ENCODE data around the gene NAPG.
"Not testable (repeated sequence)": the region's sequence is repeated elsewhere in the genome, so short reads cannot be mapped to it uniquely, and the experiment has no call there.

Gene NAPG

GRCh38 chr18:10530852-10531251 is 5.0 kb downstream of the NAPG start:
- no peak for TF ChIP-seq EZH2 (IDR thresholded peaks at IDR 0.05; ENCODE audit: borderline replicate concordance, low read depth, low read length, severe bottlenecking)
- TF ChIP-seq, protein P1, sequence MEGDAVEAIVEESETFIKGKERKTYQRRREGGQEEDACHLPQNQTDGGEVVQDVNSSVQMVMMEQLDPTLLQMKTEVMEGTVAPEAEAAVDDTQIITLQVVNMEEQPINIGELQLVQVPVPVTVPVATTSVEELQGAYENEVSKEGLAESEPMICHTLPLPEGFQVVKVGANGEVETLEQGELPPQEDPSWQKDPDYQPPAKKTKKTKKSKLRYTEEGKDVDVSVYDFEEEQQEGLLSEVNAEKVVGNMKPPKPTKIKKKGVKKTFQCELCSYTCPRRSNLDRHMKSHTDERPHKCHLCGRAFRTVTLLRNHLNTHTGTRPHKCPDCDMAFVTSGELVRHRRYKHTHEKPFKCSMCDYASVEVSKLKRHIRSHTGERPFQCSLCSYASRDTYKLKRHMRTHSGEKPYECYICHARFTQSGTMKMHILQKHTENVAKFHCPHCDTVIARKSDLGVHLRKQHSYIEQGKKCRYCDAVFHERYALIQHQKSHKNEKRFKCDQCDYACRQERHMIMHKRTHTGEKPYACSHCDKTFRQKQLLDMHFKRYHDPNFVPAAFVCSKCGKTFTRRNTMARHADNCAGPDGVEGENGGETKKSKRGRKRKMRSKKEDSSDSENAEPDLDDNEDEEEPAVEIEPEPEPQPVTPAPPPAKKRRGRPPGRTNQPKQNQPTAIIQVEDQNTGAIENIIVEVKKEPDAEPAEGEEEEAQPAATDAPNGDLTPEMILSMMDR (IDR thresholded peaks at IDR 0.05; ENCODE audit: borderline replicate concordance, extremely low read depth, low read length, poor library complexity, severe bottlenecking) = no peak
- Histone ChIP-seq H3K4me1 (ENCODE audit: insufficient read depth, low read length) (peaks cover 32% of the 10 kb centered on the region), H3K9ac (ENCODE audit: low read depth, low read length) (no peak overlapping the region), H4K20me1 (ENCODE audit: insufficient read depth, low read length) (peaks cover 37% of the 10 kb centered on the region), H3K9me3 (ENCODE audit: insufficient read depth, low read length, severe bottlenecking) (no peaks in the 10 kb centered on the region), H3K27me3 (ENCODE audit: insufficient read depth, low read length, poor library complexity) (no peaks in the 10 kb centered on the region), H3K36me3 (ENCODE audit: insufficient read depth, low read length) (peaks cover 20% of the 10 kb centered on the region), H3K27ac (ENCODE audit: low read length) (no peak overlapping the region), H2AFZ (ENCODE audit: low read depth, low read length) (no peak overlapping the region), H3K4me3 (ENCODE audit: low read depth in 1 of 2, low read length in 2 of 2) (no peak overlapping the region), H3K4me2 (ENCODE audit: insufficient read depth, low read length) (0 out of 2 replicates have a peak overlapping the region, but pooled peaks have one; percentile 2), H3K79me2 (ENCODE audit: insufficient read depth, low read length) (peaks cover 90% of the 10 kb centered on the region)
- no peak for ATAC-seq (ENCODE audit: insufficient read depth, low read depth)
- no peak for DNase-seq

- no peak for TF ChIP-seq EZH2 (IDR thresholded peaks at IDR 0.05; ENCODE audit: borderline replicate concordance, low read depth, low read length, severe bottlenecking)
- TF ChIP-seq, protein P1 (IDR thresholded peaks at IDR 0.05; ENCODE audit: borderline replicate concordance, extremely low read depth, low read length, poor library complexity, severe bottlenecking) = no peak
- H2AFZ ChIP-seq (ENCODE audit: low read depth, low read length) = no peak overlapping the region
- no peaks in the 10 kb centered on the region for H3K27me3 ChIP-seq (ENCODE audit: insufficient read depth, low read length, poor library complexity)
- no peak for DNase-seq
- H3K79me2 ChIP-seq (ENCODE audit: insufficient read depth, low read length) = peaks cover 76% of the 10 kb centered on the region
- no peak overlapping the region for H3K4me3 ChIP-seq (ENCODE audit: low read depth in 1 of 2, low read length in 2 of 2)
- H3K4me1 ChIP-seq (ENCODE audit: insufficient read depth, low read length) = peaks cover 20% of the 10 kb centered on the region
- no peaks in the 10 kb centered on the region for H3K9me3 ChIP-seq (ENCODE audit: insufficient read depth, low read length, severe bottlenecking)
- H3K9ac ChIP-seq (ENCODE audit: low read depth, low read length) = no peak overlapping the region
- no peak overlapping the region for H3K4me2 ChIP-seq (ENCODE audit: insufficient read depth, low read length)
- H3K36me3 ChIP-seq (ENCODE audit: insufficient read depth, low read length) = peaks cover 22% of the 10 kb centered on the region
- H4K20me1 ChIP-seq (ENCODE audit: insufficient read depth, low read length) = peaks cover 25% of the 10 kb centered on the region
- ATAC-seq (ENCODE audit: insufficient read depth, low read depth) = no peak
- no peak overlapping the region for H3K27ac ChIP-seq (ENCODE audit: low read length)
Measured at GRCh38 chr18:10533111-10533510, 7.3 kb downstream of the NAPG start.

DNA sequence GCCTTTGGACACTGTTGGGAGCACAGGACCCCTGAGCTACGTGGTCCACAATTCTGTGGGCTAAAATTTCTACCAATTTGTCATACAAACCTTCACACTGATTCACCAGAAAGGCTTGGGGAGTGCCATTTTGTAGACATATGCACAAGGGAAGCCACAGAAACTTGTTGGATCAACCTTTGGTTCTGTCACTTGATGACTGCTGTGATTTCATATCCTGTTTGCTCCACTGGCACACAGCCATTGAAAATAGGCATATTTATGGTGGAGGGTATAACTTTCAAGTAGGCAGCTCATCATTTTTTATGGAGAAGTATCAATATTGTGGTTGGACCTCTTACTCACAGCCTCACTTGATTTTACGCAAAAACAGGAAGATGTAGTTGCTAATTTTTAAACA is 10.5 kb downstream of the NAPG start:
- H3K79me2 ChIP-seq (ENCODE audit: insufficient read depth, low read length) = peaks cover 46% of the 10 kb centered on the region
- H3K27me3 ChIP-seq (ENCODE audit: insufficient read depth, low read length, poor library complexity) = no peaks in the 10 kb centered on the region
- peaks cover 52% of the 10 kb centered on the region for H3K36me3 ChIP-seq (ENCODE audit: insufficient read depth, low read length)
- H3K4me1 ChIP-seq (ENCODE audit: insufficient read depth, low read length) = no peaks in the 10 kb centered on the region
- H2AFZ ChIP-seq (ENCODE audit: low read depth, low read length) = no peak overlapping the region
- no peak overlapping the region for H3K27ac ChIP-seq (ENCODE audit: low read length)
- TF ChIP-seq, protein P1 (IDR thresholded peaks at IDR 0.05; ENCODE audit: borderline replicate concordance, extremely low read depth, low read length, poor library complexity, severe bottlenecking) = no peak
- no peak for TF ChIP-seq EZH2 (IDR thresholded peaks at IDR 0.05; ENCODE audit: borderline replicate concordance, low read depth, low read length, severe bottlenecking)
- no peak overlapping the region for H3K4me2 ChIP-seq (ENCODE audit: insufficient read depth, low read length)
- H3K4me3 ChIP-seq (ENCODE audit: low read depth in 1 of 2, low read length in 2 of 2) = no peak overlapping the region
- ATAC-seq (ENCODE audit: insufficient read depth, low read depth) = no peak
- no peak for DNase-seq
- H3K9ac ChIP-seq (ENCODE audit: low read depth, low read length) = no peak overlapping the region
- peaks cover 8% of the 10 kb centered on the region; the same call in 1 of the 2 replicates for H4K20me1 ChIP-seq (ENCODE audit: insufficient read depth, low read length)
- H3K9me3 ChIP-seq (ENCODE audit: insufficient read depth, low read length, severe bottlenecking) = no peaks in the 10 kb centered on the region

DNA sequence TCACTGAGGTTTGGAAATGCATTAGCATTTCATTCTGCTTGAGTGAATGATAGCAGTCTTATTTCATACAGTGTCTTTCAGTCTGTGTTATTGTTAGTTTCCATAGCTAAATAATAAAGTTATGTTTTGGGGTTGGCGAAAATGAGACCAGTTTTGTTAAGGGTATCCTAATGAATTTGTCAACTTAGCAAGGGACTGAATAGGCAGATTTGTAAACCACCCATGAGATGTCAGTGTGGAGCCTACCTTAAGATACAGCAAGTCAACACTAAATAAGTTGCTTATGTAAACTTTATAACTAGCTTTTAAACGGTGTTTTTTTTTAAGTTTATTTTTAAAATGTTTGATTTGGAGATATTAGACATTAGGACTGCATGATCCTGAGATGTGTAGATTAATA is 11.9 kb downstream of the NAPG start:
- H3K4me2 ChIP-seq (ENCODE audit: insufficient read depth, low read length) = no peak overlapping the region
- peaks cover 31% of the 10 kb centered on the region for H3K79me2 ChIP-seq (ENCODE audit: insufficient read depth, low read length)
- H3K9ac ChIP-seq (ENCODE audit: low read depth, low read length) = no peak overlapping the region
- no peak overlapping the region for H3K27ac ChIP-seq (ENCODE audit: low read length)
- TF ChIP-seq, protein P1 (IDR thresholded peaks at IDR 0.05; ENCODE audit: borderline replicate concordance, extremely low read depth, low read length, poor library complexity, severe bottlenecking) = no peak
- no peak for TF ChIP-seq EZH2 (IDR thresholded peaks at IDR 0.05; ENCODE audit: borderline replicate concordance, low read depth, low read length, severe bottlenecking)
- H3K9me3 ChIP-seq (ENCODE audit: insufficient read depth, low read length, severe bottlenecking) = no peaks in the 10 kb centered on the region
- no peaks in the 10 kb centered on the region for H3K27me3 ChIP-seq (ENCODE audit: insufficient read depth, low read length, poor library complexity)
- H3K36me3 ChIP-seq (ENCODE audit: insufficient read depth, low read length) = peaks cover 63% of the 10 kb centered on the region
- H3K4me3 ChIP-seq (ENCODE audit: low read depth in 1 of 2, low read length in 2 of 2) = no peak overlapping the region
- H4K20me1 ChIP-seq (ENCODE audit: insufficient read depth, low read length) = peaks cover 3% of the 10 kb centered on the region; the same call in 1 of the 2 replicates
- H2AFZ ChIP-seq (ENCODE audit: low read depth, low read length) = no peak overlapping the region
- ATAC-seq (ENCODE audit: insufficient read depth, low read depth) (no peak), DNase-seq (no peak)
- H3K4me1 ChIP-seq (ENCODE audit: insufficient read depth, low read length) = no peaks in the 10 kb centered on the region

DNA sequence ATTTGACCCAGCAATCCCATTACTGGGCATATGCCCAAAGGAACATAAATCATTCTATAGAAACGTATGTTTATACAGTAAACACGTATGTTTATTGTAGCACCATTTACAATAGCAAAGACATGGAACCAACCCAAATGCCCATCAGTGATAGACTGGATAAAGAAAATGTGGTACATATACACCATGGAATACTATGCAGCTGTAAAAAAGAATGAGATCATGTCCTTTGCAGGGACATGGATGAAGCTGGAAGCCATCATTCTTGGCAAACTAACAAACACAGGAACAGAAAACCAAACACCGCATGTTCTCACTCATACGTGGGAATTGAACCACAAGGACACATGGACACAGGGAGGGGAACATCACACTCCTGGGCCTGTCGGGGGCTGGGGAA is 13.3 kb downstream of the NAPG start:
- H2AFZ ChIP-seq (ENCODE audit: low read depth, low read length); H3K4me2 ChIP-seq (ENCODE audit: insufficient read depth, low read length); H3K27me3 ChIP-seq (ENCODE audit: insufficient read depth, low read length, poor library complexity); H3K4me3 ChIP-seq (ENCODE audit: low read depth in 1 of 2, low read length in 2 of 2); H4K20me1 ChIP-seq (ENCODE audit: insufficient read depth, low read length); DNase-seq; H3K4me1 ChIP-seq (ENCODE audit: insufficient read depth, low read length); ATAC-seq (ENCODE audit: insufficient read depth, low read depth); H3K9me3 ChIP-seq (ENCODE audit: insufficient read depth, low read length, severe bottlenecking); H3K27ac ChIP-seq (ENCODE audit: low read length); H3K9ac ChIP-seq (ENCODE audit: low read depth, low read length): not testable (repeated sequence)
- peaks cover 19% of the 10 kb centered on the region for H3K79me2 ChIP-seq (ENCODE audit: insufficient read depth, low read length)
- H3K36me3 ChIP-seq (ENCODE audit: insufficient read depth, low read length) = peaks cover 64% of the 10 kb centered on the region

Measured in DND-41 (cell line).